NCI-H1048 (cell line): Measurements from ENCODE around the gene SCRG1.

ENCODE experiments used
- DNase-seq: peaks from one replicate; lab custom pipeline; 2025; lab: John Stamatoyannopoulos, UW

Gene SCRG1

DNA sequence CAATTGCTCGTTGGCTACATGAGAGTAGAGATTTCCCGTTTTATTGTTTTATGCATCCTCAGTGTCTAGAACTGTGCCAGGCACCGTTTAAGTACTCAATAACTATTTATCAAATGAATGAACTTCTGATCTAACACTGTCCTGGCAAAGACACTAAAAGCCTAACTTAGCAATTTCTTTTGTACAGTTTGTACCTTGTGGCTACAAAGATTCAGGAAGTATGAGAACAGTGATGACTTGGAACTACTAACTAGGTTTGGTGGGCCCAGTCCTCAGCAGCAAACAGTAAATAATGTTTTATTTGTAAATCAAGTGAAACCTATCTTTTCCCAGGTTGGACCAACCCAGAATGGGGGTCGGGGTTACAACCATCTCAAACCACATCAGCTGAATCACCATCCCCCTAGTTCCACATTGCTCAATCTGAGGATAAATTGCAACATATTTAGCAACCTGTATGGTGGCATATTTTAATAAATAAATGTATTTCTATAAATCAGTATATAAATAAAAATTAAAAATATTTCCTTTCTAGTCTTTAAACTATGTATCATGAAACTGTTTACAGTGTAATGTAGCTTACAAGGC lies 12.3 kb upstream of the SCRG1 start:
- no peak for DNase-seq

DNA sequence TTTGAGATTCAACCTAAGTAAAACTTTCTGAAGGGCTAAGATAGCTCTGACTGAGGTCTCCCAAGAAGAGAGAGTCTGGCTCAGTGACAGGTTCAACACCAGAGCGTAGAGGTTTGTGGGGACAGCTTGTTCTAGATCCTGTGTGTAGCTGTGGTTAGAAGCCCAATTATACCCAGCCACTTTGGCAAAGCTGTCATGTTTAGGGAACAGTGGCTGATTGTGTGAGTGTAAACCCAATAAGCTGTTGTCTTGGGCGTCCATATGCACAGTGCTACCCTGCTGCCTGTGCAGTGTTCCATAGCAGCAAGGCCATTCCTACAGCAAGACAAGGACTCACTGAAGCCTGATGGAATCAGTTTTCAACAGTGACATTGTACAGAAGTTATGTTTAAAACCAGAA lies 11.2 kb upstream of the SCRG1 start:
- no peak for DNase-seq

DNA sequence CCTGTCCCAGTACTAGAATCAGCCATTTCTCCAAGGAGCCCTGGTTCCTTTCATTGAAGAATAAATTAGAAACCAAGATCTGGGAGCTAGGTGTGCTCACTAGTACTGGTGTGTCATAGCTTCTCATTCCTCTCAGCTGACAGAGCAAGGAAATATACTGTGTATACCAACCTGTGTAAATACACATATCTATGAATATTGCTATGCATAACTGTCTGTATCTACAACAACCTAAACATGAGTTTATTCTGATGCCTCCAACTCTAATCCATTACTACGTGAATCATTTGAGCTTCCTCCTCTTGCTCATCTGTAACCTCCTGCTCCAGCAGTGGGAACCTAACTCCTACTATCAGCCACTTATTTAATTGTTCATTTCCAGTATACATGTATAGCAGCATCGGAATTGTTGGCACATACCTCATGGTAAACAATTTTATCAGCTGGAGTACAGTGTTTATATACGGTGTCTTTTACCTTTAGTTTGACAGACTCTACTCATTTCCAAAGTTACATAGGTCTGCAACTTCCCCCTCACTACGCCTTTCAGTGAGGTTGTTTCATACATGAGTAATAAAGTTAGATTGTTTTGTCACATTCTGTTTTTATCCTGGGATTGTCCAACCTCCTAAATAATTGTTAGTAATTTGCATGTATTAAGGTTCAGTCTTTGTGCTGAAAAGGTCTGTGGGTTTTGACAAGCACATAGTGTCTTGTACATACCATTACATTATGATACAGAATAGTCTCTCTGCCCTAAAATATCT lies 7.1 kb upstream of the SCRG1 start:
- no peak for DNase-seq

DNA sequence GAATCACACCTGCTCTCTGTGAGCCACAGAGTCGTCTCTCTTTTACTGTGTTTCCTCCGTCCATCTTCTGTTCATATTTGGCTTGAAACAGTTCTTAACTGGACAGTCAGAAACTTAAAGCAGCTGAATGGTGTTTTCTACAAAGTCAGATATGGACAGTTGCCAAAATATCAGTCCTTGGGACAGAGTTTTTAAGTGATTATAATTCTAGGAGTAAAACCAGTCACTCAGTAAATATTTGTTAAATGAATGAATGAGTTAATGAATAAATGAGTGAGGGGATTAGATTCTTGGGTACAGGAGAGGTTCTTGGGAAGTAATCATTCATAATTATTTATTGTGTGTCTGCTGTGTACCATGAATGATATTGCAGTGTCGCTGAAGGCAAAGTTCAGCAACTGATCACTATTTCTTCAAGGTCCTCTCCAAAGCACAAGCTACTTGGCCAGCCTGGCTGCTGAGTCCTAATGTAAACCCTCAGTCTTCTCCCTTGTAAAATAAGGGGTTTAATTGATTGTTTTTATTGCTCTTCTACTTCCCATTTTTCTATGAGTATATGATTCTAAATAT lies 5.5 kb upstream of the SCRG1 start:
- no peak for DNase-seq

DNA sequence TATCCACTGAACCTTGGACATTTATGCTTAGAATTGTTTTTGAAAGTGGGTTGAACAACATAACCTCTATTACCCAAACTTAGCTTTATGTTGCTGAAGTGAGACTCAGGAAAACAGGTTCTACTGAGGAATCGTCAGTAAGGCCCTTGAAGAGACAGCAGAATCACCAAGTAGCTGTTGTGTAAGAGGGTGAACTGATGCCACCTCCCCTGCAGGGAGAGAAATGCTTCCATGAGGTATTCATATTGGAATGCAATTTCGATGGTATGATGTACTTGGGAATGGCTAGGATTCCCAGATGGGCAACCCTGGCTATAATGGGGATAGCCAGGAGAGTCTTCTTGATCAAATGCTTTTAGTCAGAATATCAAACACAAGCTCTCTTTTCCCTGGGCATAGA lies 4.1 kb upstream of the SCRG1 start:
- no peak for DNase-seq

DNA sequence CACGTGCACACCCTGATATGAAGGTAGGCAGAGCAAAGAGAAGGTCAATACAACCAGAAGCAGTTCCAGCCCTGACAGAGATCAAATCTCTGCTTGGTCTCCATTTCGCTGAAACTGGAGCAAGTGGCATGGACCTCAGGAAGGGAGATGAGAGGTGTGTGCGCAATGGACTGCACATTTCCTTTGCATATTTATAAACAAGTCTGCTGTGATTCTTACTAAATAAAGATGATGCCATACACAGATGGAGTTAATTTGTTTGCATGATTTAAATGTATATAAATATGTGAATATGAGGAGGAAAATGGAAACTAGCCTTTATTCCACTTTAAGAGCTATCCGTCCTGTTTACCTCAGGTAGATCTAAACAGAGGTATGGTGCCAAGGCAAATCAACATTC lies 2.1 kb upstream of the SCRG1 start:
- no peak for DNase-seq

DNA sequence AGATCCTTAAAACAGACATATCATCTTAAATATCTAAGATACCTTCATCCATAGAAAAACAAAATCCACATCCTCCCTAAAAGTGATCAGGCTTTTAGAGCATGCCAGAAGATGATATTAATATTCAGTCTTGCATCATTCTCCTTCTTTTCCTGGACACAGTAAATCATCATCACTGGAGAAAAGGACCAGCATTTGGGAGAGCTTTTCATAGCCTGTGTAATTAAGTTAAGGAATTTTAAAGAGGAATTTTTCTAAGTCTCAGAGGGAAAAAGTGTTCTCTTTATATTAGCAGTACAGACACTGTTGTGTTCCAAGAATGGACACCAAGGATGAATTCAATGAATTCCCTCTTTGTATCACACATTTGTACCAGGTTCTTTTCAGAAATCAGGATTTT lies 696 bp downstream of the SCRG1 start:
- DNase-seq: no peak

DNA sequence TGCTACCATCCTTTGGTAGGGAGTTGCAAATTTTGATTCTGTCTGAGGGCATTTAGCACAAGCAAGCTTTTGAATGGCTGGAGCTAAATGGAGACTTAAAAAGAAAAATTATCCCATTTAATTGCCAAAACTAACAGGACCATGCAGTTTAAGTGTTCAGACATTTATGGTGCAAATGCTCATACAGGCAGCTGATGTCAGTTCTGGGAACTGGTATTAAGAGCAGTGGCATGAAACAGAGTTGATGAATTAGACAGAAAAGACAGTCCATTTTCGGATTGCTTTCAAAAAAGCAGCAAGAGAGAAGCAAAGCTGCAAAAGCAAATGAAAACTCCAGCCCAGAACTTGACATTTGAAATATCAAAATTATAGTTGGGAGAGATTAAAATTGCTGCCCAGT lies 1.3 kb downstream of the SCRG1 start:
- DNase-seq: no peak

DNA sequence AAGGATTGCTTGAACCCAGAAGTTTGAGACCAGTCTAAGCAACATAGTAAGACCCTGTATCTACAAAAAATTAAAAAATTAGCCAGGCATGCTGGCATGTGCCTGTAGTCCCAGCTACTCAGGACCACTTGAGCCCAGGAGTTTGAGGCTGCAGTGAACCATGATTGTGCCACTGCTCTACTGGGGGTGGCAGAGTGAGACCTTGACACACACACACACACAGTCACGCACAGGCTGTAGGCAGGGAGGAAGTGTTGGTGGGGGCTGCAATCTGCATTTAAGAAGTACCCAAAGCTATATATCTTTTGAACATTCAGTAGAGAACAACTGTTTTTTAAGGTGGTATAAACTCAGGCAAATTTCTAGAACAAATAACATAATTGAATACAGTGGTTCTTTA lies 7.2 kb downstream of the SCRG1 start:
- no peak for DNase-seq

DNA sequence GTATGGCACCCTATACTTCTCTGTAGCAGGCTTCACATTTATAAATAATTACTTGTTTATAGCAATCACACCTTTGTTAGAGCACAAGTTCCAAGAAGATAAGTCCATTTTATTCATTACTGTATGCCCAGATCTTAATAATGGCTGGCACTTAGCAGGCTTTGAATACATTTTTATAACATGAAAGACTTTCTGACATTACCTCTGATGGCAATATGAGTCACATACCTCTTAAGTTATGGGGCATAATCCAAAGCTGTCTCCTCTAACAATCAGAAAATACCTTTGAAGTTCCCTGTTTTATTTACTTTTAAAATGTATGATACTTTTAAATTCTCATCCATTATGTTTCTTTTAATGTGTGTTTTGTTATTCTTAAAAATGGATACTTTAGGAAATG lies 12.2 kb downstream of the SCRG1 start:
- DNase-seq: no peak

DNA sequence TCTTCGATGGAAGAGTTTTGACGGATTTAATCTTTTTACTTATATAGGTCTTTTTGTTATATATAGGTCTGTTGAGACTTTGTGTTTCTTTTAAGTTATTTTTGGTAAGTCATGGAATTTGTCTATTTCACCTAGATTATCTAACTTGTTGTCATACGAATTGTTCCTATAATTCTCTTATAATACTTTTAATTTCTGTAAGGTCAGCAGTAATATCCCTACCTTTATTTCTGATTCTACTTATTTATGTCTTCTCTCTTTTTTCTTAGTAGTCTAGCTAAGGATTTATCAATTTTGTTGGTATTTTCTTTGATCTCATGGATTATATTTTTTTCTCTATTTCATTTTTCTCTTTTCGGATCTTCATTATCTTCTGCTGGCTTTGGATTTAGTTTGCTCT lies 16.6 kb downstream of the SCRG1 start:
- DNase-seq: no peak

DNA sequence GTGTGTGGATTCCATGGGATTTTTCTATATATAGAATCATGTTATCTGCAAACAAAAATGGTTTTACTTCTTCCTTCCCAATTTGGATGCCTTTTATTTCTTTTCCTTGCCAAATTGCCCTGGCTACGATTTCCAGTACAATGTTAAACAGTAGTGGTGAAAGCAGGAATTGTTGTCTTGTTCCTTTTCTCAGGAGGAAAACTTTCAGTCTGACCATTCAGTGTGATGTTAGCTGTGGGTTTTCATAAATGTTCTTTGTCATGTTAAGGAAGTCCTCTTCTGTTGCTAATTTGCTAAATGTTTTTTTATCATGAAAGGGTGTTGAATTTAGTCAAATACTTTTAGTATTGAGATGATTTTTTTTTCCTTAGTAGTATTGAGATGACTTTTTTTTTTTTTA lies 17.3 kb downstream of the SCRG1 start:
- DNase-seq: no peak

DNA sequence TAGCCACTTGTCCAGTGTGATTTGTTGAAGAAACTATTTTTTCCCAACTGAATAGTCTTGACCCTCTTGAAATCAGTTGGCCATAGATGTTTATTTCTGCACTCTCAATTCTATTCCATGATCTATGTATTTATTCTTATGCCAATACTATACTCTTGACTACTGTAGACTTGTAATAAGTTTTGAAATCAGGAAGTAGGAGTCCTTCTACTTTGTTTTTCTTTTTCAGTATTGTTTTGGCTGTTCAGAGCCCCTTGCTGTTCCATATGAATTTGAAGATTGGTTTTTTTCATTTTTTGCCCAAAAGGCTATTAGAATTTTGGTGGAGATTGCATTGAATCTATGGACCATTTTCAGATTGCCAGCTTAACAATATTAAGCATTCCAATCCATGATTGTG lies 17.9 kb downstream of the SCRG1 start:
- DNase-seq: no peak

DNA sequence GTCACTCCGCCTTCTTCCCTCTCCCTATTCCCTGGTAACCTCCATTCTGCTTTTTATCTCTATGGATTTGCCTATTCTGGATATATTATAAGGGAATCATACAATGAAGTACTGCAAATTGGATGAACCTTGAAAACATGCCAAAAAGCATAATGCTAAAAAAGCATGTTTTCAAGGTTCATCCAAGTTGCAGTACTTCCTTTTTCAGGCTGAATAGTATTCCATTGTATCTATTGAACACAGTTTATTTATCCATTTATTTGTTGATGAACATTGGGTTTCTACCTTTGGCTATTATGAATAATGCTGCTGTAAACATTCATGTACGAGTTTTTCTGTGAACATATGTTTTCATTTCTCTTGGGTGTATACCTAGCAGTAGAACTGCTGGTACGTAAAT lies 19.0 kb downstream of the SCRG1 start:
- DNase-seq: no peak

DNA sequence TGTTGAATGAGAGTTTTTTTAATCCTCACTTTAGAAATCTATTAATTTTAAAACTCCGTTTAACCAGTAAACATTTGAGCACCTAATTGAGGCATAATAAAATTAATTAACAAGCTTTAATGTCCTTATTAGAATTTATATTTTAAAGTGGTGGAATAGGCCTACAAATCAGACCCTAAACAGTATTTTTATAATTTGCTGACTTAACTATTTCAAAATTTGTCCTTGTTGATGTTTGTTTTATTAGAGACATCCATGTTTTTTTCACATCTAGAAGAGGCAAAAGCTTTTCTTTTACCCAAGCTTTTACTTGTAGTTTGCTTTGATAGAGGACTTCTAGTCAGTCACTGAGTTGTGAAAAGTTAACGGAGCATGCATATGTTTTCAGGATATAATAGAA lies 24.3 kb downstream of the SCRG1 start:
- DNase-seq: no peak

DNA sequence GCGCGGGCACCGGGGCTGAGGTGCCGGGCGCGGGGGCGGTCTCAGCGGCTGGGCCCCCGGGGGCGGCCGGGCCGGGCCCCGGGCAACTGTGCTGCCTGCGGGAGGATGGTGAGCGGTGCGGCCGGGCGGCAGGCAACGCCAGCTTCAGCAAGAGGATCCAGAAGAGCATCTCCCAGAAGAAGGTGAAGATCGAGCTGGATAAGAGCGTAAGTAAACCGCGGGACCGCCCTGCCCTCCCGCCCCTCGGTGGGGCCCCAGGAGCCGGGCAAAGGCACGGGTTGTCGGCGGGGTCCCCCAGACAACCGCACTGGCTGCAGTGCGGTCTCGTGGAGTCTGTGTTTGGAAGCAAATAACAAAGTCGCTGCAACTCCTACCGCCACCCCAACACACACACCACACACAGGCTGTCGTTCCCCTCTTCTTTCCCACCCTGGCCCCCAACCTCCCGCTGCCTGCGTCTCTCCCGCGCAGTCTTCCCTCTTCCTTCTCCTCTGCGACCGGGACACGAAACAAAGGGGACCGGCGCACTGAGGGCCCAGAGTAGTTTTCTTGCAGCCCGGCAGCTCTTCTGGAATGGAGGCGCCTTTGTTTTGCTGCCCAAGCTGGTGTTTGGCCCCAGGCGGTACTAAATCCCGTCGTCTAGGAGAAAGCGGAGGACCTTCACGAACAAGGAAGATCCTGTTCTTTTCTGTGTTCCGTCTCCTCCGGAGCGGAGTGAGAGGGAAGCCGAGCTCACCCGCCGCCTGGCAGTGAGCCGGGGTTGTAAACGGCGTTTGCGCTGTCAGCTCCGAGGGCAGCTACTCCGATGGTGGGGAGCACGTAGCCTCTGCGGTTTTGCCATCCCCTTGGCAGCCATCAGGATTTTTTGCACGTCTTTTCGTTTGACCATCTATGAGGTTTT lies 27.4 kb downstream of the SCRG1 start:
- DNase-seq: peak; percentile 39

DNA sequence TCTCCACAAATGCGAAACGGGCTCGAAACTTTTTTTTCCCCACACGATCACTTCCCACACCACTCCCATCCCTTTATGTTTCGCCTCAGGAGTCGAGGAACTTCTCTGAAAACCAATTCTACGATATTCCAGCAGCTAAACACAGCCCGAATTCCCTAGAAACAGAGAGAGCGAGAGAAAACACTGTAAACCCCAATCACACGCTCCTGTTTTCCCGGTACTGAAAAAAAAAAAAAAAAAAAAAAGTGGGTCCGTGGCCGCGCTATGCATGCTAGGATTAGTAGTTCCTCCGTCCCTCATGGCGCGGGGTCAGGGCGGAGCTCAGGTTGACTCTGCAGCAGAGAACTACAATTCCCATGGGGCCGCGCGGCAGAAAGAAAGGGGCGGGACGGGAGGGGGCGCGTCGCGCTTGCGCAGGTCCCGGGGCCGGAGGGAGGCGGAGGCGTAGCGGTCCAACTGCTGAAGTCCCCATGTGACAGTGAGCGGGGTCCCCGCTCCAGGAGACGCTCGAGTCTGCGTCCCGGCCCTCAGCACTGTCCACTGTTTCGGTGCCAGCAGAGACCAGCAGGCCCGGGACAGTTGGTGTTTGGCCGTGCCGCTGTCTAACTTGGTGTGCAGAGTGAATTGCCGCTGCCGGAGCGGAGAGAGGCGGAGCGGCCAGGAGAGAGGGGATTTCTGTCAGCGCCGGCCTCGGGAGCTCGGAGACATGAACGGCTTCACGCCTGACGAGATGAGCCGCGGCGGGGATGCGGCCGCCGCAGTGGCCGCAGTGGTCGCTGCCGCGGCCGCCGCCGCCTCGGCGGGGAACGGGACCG lies 28.2 kb downstream of the SCRG1 start, which contains the start of gene SAP30:
Gene SAP30 (plus strand): TSS at position 478 of the 815 bp plus-strand sequence. CDS start 229 bp downstream, at position 707.
- DNase-seq: peak; percentile 93

DNA sequence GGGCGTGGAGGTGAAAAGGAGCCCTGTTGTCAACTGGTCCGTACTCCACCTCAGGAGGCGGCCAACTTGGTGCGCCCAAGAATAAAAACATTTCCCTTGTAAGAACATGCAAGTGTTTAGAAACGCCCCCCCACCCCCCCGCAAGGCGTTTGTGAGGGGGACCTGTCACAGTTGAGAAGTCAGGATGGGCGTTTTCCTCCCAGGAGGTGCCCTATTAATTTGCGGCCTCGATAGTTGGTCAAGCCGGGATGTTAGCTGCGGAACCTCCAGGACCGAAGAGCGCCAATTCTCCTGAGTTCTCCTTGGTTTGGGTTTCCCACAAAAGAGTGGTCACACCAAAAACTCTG lies 28.8 kb downstream of the SCRG1 start:
- DNase-seq: no peak

DNA sequence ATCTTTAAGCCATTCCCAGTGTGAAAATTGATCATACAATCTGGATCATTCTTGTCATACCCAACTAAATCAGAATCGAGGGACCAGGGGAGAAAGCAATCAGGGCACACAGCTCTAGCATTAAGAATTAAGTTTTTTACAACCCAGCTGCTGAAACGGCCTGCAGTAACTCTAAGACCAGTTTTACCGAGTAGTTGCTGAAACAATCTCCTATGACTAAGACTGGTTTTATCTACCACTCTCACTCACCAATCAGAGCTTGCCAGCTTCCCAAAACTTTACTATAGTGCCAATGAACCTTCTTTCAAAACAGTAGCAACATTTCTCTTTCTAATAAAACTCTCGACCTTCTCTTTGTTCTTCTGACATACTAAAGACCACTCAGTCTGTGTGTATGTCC lies 31.0 kb downstream of the SCRG1 start:
- no peak for DNase-seq

DNA sequence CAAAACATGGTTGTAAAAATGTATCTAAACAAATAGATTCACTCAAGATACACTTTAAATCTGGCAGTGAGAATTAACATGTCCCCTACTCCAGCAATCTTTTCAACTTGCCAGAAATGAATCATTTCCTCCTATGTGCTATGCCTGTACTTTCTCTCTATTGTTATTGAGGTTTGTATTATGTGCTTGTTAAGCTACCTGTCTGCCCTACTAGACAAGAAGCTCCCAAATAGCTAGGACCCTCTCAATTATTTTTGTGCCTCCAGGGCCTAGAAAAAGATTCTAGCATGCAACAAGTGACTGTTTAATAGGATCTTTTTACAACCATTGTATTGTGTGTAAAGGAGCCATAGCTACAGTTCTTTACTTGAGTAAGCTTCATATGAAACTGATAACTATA lies 31.6 kb downstream of the SCRG1 start:
- no peak for DNase-seq

DNA sequence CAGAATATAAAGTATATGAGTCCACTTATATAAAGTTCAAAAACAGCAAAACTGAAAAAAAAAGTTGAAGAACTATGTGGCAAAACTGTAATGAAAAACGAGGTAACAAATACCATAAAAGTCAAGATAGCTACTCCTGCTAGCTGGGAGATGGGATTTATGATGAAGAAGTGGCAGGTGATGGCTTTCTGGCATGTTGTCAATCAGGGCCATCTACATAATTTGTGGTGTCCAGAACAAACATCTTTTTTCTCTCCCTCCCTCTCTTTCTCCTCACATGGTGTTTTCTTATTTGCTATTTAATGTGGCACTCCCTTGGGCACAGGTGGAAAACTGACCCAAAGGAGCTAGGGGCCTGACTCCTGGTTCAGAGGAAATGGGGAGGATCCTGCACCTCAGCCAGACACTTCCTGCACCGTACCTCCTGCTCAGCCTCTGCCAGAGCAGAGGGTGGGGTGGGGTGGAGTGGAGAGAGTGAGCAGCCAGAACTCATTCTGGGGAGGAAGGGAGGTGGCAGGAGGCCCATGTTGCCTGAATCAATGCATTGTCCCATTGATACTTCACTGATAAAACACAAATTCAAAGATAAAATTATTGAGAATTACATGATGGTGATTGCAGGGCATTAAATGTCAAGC lies 33.4 kb downstream of the SCRG1 start:
- no peak for DNase-seq
